ENCODE measurements around the gene SEMA7A.
A peak's percentile ranks its signal among the peaks of the same experiment; 100 is the strongest.

The SEMA7A gene

GRCh38 chr15:74403991-74404563 lies 29.7 kb downstream of the SEMA7A start:
- no peak for DNase-seq (ENCODE audit: low spot score in 2 of 2)
- Mint-ChIP-seq H3K4me1 (peaks cover 82% of the 10 kb centered on the region), H3K4me3 (peak overlapping the region; percentile 45), H3K9me3 (no peaks in the 10 kb centered on the region), H3K27ac (peak overlapping the region; percentile 89), H3K36me3 (peaks cover 14% of the 10 kb centered on the region)
- no peak for ATAC-seq

GRCh38 chr15:74403588-74403919 lies 30.2 kb downstream of the SEMA7A start:
- peak overlapping the region; percentile 89 for H3K27ac Mint-ChIP-seq
- peaks cover 81% of the 10 kb centered on the region for H3K4me1 Mint-ChIP-seq
- DNase-seq (ENCODE audit: low spot score in 2 of 2): no peak
- H3K4me3 Mint-ChIP-seq: peak overlapping the region; percentile 45
- H3K9me3 Mint-ChIP-seq: no peaks in the 10 kb centered on the region
- ATAC-seq: no peak
- peaks cover 9% of the 10 kb centered on the region for H3K36me3 Mint-ChIP-seq

GRCh38 chr15:74402873-74403587 lies 30.7 kb downstream of the SEMA7A start:
- Mint-ChIP-seq H3K27ac (peak overlapping the region; percentile 89), H3K36me3 (peaks cover 5% of the 10 kb centered on the region), H3K4me3 (peak overlapping the region; percentile 45), H3K4me1 (peaks cover 83% of the 10 kb centered on the region), H3K9me3 (no peaks in the 10 kb centered on the region)
- ATAC-seq (peak; percentile 90), DNase-seq (ENCODE audit: low spot score in 2 of 2) (peak; percentile 66 to 90)

DNA sequence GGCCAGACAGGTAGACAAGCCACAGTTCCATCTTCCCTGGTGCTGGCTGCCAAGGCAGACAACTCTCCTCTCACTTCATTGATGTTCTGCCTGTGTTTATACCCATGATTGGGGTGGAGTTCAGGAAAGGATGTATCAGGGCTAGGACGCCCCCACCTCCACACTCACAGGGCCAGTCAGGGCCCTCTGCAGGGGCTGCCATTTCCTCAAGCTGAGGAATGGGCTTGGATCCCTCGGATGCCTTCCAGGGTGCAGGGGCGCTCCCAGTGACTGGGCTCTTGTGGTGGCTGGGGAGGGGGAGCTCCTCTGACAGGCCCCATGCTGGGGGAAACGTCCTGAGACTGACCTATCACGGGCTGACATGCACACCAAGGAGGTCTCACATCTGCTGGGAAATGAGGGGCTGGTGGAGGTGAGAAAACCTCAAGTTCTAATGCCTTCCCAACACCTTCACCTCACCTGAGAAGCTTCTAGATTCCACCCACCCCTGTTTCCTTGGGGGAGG lies 31.4 kb downstream of the SEMA7A start:
- peak; percentile 1 for ATAC-seq
- Mint-ChIP-seq H3K36me3 (peaks cover 5% of the 10 kb centered on the region), H3K27ac (peak overlapping the region; percentile 89), H3K4me1 (peaks cover 83% of the 10 kb centered on the region), H3K9me3 (no peaks in the 10 kb centered on the region), H3K4me3 (peak overlapping the region; percentile 45)
- no peak for DNase-seq (ENCODE audit: low spot score in 2 of 2)

GRCh38 chr15:74400915-74401757 lies 32.6 kb downstream of the SEMA7A start:
- Mint-ChIP-seq H3K36me3 (peaks cover 10% of the 10 kb centered on the region), H3K9me3 (no peaks in the 10 kb centered on the region), H3K4me1 (peaks cover 83% of the 10 kb centered on the region), H3K27ac (peak overlapping the region; percentile 89), H3K4me3 (peak overlapping the region; percentile 45)
- ATAC-seq (peak; percentile 2), DNase-seq (ENCODE audit: low spot score in 2 of 2) (peak in 1 of 2 donors; percentile 67)

DNA sequence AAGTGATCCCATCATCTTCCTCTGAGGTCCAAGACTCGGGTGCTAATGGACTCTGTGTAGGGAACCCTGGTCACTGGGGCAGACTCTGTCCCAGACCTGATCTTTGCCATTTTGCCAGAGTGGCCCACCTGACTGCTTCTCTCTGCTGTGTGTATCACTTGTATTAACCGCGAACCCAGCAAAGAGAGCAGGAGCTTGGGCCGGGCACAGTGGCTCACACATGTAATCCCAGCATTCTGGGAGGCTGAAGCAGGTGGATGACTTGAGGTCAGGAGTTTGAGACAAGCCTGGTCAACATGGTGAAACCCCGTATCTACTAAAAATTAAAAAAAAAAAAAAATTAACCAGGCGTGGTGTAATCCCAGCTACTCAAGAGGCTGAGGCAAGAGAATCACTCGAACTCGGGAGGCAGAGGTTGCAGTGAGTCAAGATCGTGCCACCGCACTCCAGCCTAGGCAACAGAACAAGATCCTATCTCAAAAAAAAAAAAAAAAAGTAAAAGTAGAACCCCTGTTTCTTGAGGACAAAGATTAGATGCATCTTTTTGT lies 33.4 kb downstream of the SEMA7A start:
- peak overlapping the region; percentile 89 for H3K27ac Mint-ChIP-seq
- H3K9me3 Mint-ChIP-seq: no peaks in the 10 kb centered on the region
- peaks cover 88% of the 10 kb centered on the region for H3K4me1 Mint-ChIP-seq
- peak overlapping the region; percentile 45 for H3K4me3 Mint-ChIP-seq
- no peak for ATAC-seq
- H3K36me3 Mint-ChIP-seq: peaks cover 10% of the 10 kb centered on the region
- DNase-seq (ENCODE audit: low spot score in 2 of 2): no peak

DNA sequence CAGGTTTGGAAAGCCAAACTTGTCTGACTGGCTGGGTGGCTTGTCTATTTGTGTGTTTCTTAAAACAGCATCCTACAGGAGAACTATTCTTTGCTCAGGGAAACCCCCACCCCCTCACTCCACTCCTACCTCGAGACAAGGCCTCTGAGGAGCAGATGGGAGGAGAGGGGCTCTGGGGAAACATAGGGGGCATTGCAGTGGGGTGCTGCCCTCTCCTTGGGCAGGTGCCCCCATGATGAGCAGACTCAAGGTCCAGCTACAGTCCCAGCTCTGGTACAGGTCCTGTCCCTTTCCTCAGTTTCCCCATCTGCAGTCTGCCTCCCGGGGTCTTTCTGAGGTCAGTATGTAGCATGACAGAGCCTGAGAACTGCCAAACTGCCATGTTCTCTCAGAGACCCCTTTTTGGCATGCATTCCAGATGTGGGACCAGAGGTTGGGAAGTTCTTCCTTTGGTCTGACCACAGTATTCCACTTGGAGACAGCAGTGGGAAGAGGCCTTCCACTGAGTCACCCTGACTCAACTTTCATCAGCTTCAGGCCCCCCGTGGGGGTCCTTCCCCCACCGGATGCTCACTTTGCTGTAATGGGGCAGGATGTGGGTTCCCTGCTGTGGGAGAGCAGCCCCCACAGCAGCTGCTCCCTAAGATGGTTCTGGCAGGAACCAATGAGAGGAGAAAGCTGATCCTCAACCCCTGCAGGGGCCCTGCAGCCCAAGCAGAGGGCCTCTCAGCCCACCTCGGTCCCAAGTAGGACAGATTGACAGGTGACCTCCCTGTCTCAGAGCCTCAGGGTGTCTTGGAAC lies 34.0 kb downstream of the SEMA7A start:
- H3K4me1 Mint-ChIP-seq: peaks cover 95% of the 10 kb centered on the region
- DNase-seq (ENCODE audit: low spot score in 2 of 2): peak; percentile 36 to 84

DNA sequence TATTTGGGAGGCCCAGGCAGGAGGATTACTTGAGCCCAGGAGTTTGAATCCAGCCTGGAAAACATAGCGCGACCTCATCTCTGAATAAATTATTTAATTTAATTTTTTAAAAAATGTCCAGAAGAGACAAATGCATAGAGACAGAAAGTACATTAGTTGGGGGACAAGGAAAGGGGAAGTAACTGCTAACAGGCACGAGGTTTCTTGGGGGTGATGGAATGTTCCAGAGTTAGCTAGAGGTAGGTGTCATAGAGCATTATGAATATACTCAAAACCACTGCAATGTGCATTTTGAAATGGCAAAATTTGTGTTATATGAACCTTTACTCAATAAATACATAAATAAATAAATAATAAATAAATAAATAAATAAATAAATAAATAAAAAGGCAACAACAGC lies 34.7 kb downstream of the SEMA7A start:
- no peaks in the 10 kb centered on the region for H3K9me3 Mint-ChIP-seq
- H3K27ac Mint-ChIP-seq: peak overlapping the region; percentile 89
- ATAC-seq: no peak
- H3K4me3 Mint-ChIP-seq: peak overlapping the region; percentile 53
- DNase-seq (ENCODE audit: low spot score in 2 of 2): no peak
- H3K4me1 Mint-ChIP-seq: peaks cover 96% of the 10 kb centered on the region
- peaks cover 10% of the 10 kb centered on the region for H3K36me3 Mint-ChIP-seq

More for the DNA sequence above, 34.0 kb downstream of the SEMA7A start:
- Mint-ChIP-seq H3K4me3 (peak overlapping the region; percentile 45), H3K9me3 (no peaks in the 10 kb centered on the region), H3K27ac (peak overlapping the region; percentile 89), H3K36me3 (peaks cover 10% of the 10 kb centered on the region)
- ATAC-seq: peak; percentile 2

- no peak for ATAC-seq
Measured at GRCh38 chr15:74398183-74398582, 35.6 kb downstream of the SEMA7A start.

DNA sequence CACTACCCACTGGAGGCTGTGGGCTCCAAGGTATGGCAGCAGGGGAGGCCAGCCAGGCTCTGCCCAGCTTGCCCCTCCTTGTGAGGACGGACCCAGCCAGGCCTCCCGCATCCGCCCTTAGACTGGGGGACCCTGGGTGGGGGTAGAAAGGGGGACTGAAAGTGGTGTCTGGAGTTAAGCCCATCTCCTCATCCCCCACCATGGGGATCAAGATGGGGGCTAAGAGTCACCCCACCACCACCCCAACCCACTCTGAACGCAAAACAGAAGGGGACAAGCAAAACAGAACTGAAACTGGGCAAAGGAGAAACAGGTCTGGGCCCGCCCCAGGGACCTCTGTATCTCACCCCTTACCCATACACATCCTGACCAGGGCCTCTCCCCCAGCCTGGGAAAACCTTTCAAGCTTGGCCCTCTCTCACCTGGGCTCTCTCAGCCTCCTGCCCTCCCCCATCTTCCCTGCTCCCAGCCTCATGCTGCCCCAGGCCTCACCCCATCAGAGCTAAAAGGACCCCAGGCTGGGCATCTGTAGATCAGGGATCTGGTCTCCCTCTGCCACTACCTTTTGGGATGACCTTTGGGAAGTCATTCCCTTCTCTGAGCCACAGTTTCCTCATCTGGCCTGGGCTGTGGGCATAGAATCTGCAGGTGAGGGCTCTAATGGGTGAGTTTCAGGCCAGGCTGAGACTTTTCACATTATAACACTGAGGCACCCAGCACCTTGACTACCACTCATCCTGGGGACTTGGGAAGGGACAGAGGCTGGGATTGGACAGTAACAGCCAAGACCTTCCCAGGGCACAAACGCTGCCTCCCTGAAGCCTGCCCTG lies 36.3 kb downstream of the SEMA7A start:
- DNase-seq (ENCODE audit: low spot score in 2 of 2): no peak
- H3K9me3 Mint-ChIP-seq: no peaks in the 10 kb centered on the region
- no peak for ATAC-seq
- H3K4me3 Mint-ChIP-seq: peak overlapping the region; percentile 53
- peaks cover 96% of the 10 kb centered on the region for H3K4me1 Mint-ChIP-seq
- H3K27ac Mint-ChIP-seq: peak overlapping the region; percentile 89
- peaks cover 16% of the 10 kb centered on the region for H3K36me3 Mint-ChIP-seq

More at GRCh38 chr15:74398183-74398582, 35.6 kb downstream of the SEMA7A start:
- DNase-seq (ENCODE audit: low spot score in 2 of 2): no peak
- Mint-ChIP-seq H3K36me3 (peaks cover 10% of the 10 kb centered on the region), H3K27ac (peak overlapping the region; percentile 89), H3K9me3 (no peaks in the 10 kb centered on the region), H3K4me3 (peak overlapping the region; percentile 53), H3K4me1 (peaks cover 96% of the 10 kb centered on the region)

GRCh38 chr15:74396445-74397238 lies 37.1 kb downstream of the SEMA7A start:
- H3K9me3 Mint-ChIP-seq: no peaks in the 10 kb centered on the region
- H3K36me3 Mint-ChIP-seq: peaks cover 24% of the 10 kb centered on the region
- peak overlapping the region; percentile 53 for H3K4me3 Mint-ChIP-seq
- peak overlapping the region; percentile 89 for H3K27ac Mint-ChIP-seq
- peak; percentile 44 to 71 for DNase-seq (ENCODE audit: low spot score in 2 of 2)
- peaks cover 96% of the 10 kb centered on the region for H3K4me1 Mint-ChIP-seq
- ATAC-seq: peak; percentile 80

DNA sequence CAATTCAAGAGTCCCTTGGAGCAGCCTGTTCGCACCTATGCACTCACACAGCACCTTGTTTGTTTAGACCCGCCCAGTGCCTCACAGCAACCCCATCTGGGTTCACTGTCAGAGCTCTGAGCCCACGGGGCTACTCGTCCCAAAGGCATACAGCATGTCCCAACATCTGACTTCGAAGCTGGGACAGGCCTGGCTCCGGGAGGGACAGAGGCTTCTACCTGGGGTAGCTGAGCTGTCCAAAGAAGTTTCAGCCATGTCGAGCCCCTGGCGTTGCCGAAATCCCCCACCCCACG lies 37.7 kb downstream of the SEMA7A start:
- Mint-ChIP-seq H3K4me1 (peaks cover 96% of the 10 kb centered on the region), H3K36me3 (peaks cover 25% of the 10 kb centered on the region), H3K4me3 (peak overlapping the region; percentile 53), H3K9me3 (no peaks in the 10 kb centered on the region), H3K27ac (peak overlapping the region; percentile 89)
- ATAC-seq (no peak), DNase-seq (ENCODE audit: low spot score in 2 of 2) (no peak)

DNA sequence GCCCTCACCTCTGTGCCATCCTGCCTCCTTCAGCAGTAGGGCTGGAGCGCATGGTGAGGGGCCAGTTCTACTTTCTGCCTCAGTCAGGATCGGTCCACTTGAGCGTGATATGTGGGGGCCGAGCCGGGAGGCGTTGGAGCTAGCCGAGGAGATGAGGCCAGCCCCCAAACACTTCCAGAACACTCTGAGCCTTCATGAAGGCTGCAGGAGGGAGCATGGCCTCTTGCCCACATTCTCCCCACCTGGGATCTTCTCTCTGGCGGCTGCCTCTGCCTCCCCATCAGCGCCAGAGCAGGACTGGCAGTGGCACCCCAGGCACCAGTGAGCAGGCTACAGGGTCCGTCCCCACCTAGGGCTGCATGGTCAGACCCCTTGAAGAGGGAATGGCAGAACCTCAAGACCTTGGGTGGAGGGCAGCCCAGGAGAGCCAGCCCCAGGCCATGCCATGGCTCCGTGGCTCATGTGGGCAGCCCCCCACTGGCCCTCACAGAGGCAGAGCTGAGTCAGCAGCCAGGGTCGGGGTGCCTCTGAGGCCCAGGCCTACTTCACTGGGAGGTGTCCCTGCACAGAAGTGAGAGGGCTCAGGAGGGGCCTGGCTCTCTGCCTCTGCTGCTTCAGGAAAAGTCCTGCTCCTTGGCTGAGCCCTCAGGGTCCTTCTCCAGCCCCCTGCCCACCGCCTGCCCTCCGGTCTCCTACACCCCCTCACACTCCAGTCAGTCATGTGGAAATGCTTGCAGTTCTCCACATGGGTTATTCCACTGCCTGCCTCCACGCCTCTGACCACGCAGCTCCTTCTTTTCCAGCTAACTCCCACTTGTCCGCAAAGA lies 38.2 kb downstream of the SEMA7A start:
- H3K9me3 Mint-ChIP-seq: no peaks in the 10 kb centered on the region
- ATAC-seq: no peak

More for the DNA sequence above, 38.2 kb downstream of the SEMA7A start:
- H3K4me3 Mint-ChIP-seq: peak overlapping the region; percentile 53
- H3K27ac Mint-ChIP-seq: peak overlapping the region; percentile 89
- DNase-seq (ENCODE audit: low spot score in 2 of 2): no peak
- H3K36me3 Mint-ChIP-seq: peaks cover 25% of the 10 kb centered on the region
- peaks cover 96% of the 10 kb centered on the region for H3K4me1 Mint-ChIP-seq

Measured in stimulated activated effector memory CD8-positive, alpha-beta T cell treated with anti-CD3 and anti-CD28 coated beads, Interleukin-12 subunit alpha, Interleukin-12 subunit beta, amount 100 ng/mL, for 72 hours (primary cell).